B cell (primary cell): Measurements from ENCODE around the gene ZNF134. TPM values are rescaled to one million over a fixed set of nuclear protein-coding genes. Genes with fewer than 3 reads are reported as not detected.
A peak's percentile ranks its signal among the peaks of the same experiment; 100 is the strongest.

Experiments
- ATAC-seq: fragments of 200-7000 bp; cut with Tn5 transposase; one replicate; pipeline ENCODE4 v1.10.0; 2021; ENCODE audit warnings: low read depth, mild to moderate bottlenecking, moderate number of reproducible peaks, moderate library complexity
- CTCF ChIA-PET: fragments of 350-600 bp; sonication (Branson Sonifier 250); formaldehyde crosslinking; loops from one replicate; lab custom pipeline; 2021; ENCODE audit warnings: antibody characterized with exemption, inconsistent platforms; lab: Charles Lee
- POLR2A ChIA-PET: fragments of 350-600 bp; sonication (Branson Sonifier 250); formaldehyde crosslinking; loops from one replicate; lab custom pipeline; 2021; ENCODE audit warnings: antibody characterized with exemption; lab: Charles Lee
- DNase-seq: peaks from one replicate; pipeline ENCODE4 v3.0.0; 2013
- H2AFZ ChIP-seq: 2 replicates; pipeline ENCODE4 v1.6.1; 2012; ENCODE audit warnings: mild to moderate bottlenecking, low read depth, low read length; ENCODE audit not compliant: insufficient read depth, poor library complexity, severe bottlenecking
- H3K27ac ChIP-seq, 2 donors: 1 replicate in 1 of 2; 2 replicates in 1 of 2; pipeline ENCODE4 v1.5.1; 2012 to 2013; ENCODE audit warnings: low read length in 2 of 2, mild to moderate bottlenecking in 2 of 2, moderate library complexity in 1 of 2
- H3K27me3 ChIP-seq, 4 experiments: fragments of 200-600 bp in 1 of 4; sonication (generic) in 1 of 4; replicated peaks in 1 of 4; 1 replicate in 2 of 4; 2 replicates in 2 of 4; pipeline versions ENCODE4 v1.6.1 to v1.7.0; 2013 to 2016; ENCODE audit warnings: low read length in 3 of 4, mild to moderate bottlenecking in 2 of 4, mixed read lengths in 1 of 4, moderate library complexity in 1 of 4; ENCODE audit not compliant: insufficient read depth in 4 of 4, control insufficient read depth in 3 of 4; ENCODE audit errors: control extremely low read depth in 1 of 4
- H3K36me3 ChIP-seq, 2 experiments: replicated peaks in 1 of 2; 1 replicate in 1 of 2; 2 replicates in 1 of 2; pipeline versions ENCODE4 v1.6.1 to v1.7.1; 2013; ENCODE audit warnings: low read length in 1 of 2; ENCODE audit not compliant: insufficient read depth in 2 of 2, control insufficient read depth in 1 of 2; ENCODE audit errors: control extremely low read depth in 1 of 2, extremely low read depth in 1 of 2
- H3K4me1 ChIP-seq, 2 donors: fragments of 200-600 bp in 1 of 2; sonication (generic) in 1 of 2; 1 replicate in 1 of 2; 2 replicates in 1 of 2; pipeline versions ENCODE4 v1.5.1 to v1.6.1; 2013 to 2017; ENCODE audit warnings: low read length in 2 of 2; ENCODE audit not compliant: control insufficient read depth in 2 of 2, insufficient read depth in 2 of 2
- H3K4me2 ChIP-seq: replicated peaks from 2 replicates; pipeline ENCODE3; 2012; ENCODE audit warnings: mild to moderate bottlenecking, low read depth, low read length; ENCODE audit not compliant: poor library complexity, severe bottlenecking
- H3K4me3 ChIP-seq, 5 experiments: fragments of 200-600 bp in 1 of 5; sonication (generic) in 1 of 5; 1 replicate in 3 of 5; 2 replicates in 2 of 5; pipeline versions ENCODE4 v1.5.1 to v1.7.0; 2011 to 2016; ENCODE audit warnings: low read length in 4 of 5, mild to moderate bottlenecking in 4 of 5, low read depth in 2 of 5, control low read depth in 1 of 5, moderate library complexity in 1 of 5; ENCODE audit not compliant: insufficient read depth in 1 of 5; ENCODE audit errors: control extremely low read depth in 1 of 5, extremely low read depth in 1 of 5
- H3K79me2 ChIP-seq: fragments of 200-600 bp; sonication (generic); one replicate; pipeline ENCODE4 v1.6.0; 2016; ENCODE audit warnings: low read length; ENCODE audit not compliant: control insufficient read depth, insufficient read depth
- H3K9ac ChIP-seq: fragments of 200-600 bp; sonication (generic); 2 replicates; pipeline ENCODE4 v1.6.1; 2017; ENCODE audit warnings: mild to moderate bottlenecking, low read length, moderate library complexity
- H3K9me3 ChIP-seq, 3 donors: one replicate each; pipeline versions ENCODE4 v1.6.1 to v1.7.1; 2013; ENCODE audit warnings: low read length in 2 of 3; ENCODE audit not compliant: control insufficient read depth in 2 of 3, insufficient read depth in 1 of 3; ENCODE audit errors: control extremely low read depth in 1 of 3
- H4K20me1 ChIP-seq: 2 replicates; pipeline ENCODE4 v1.6.0; 2012; ENCODE audit warnings: mild to moderate bottlenecking, low read length; ENCODE audit not compliant: insufficient read depth, control insufficient read depth, poor library complexity, severe bottlenecking
- H3K27ac Mint-ChIP-seq: one replicate; pipeline ENCODE4 v1.8.0; 2021; ENCODE audit warnings: mixed read lengths
- H3K27me3 Mint-ChIP-seq: one replicate; pipeline ENCODE4 v1.8.0; 2021; ENCODE audit warnings: mixed read lengths
- H3K4me1 Mint-ChIP-seq: one replicate; pipeline ENCODE4 v1.8.0; 2021; ENCODE audit warnings: mixed read lengths
- H3K4me3 Mint-ChIP-seq: one replicate; pipeline ENCODE4 v1.8.0; 2021; ENCODE audit warnings: mixed read lengths
- H3K9me3 Mint-ChIP-seq: one replicate; pipeline ENCODE4 v1.8.0; 2022; ENCODE audit warnings: mixed read lengths; ENCODE audit not compliant: insufficient read depth
- EZH2 ChIP-seq: IDR thresholded peaks from 2 replicates; pipeline ENCODE4 v1.6.1; 2012; ENCODE audit warnings: borderline replicate concordance, low read depth, mild to moderate bottlenecking, moderate library complexity, low read length; ENCODE audit not compliant: insufficient read depth, poor library complexity, severe bottlenecking
- WGBS: methylation state at CpG from one replicate; pipeline ENCODE4 v1.1.5; 2013; ENCODE audit warnings: missing lambda C conversion rate; ENCODE audit not compliant: insufficient coverage; 5-methylcytosine and 5-hydroxymethylcytosine counted together
- intact Hi-C: fragments of 100-400 bp; cut with micrococcal nuclease; formaldehyde crosslinking; loops from one replicate; pipeline ENCODE4 v1.10.0; 2022
- polyA plus RNA-seq: library from polyadenylated mRNA; depleted of rRNA; stranded (reverse); fragments of >200 nt; gene quantifications from 2 replicates; pipeline ENCODE4 v1.2.3, GENCODE V29; 2012
- total RNA-seq, 2 donors: library from RNA; stranded (reverse); fragments of 120-200 nt in 1 of 2; gene quantifications; 1 replicate in 1 of 2; 2 replicates in 1 of 2; pipeline versions ENCODE4 v1.2.3 to v1.2.4, GENCODE V29; 2013 to 2022
- TF ChIP-seq, protein P1 (sequence below): fragments of 200-600 bp; IDR thresholded peaks from one replicate; pipeline ENCODE4 v1.8.0; 2022; ENCODE audit warnings: antibody characterized with exemption, mild to moderate bottlenecking

The ZNF134 gene
- total and polyA plus RNA-seq, 2 donors (not counting 1 experiment from before 2014, with no cell fraction given), result 7.8 to 38.9 TPM

DNA sequence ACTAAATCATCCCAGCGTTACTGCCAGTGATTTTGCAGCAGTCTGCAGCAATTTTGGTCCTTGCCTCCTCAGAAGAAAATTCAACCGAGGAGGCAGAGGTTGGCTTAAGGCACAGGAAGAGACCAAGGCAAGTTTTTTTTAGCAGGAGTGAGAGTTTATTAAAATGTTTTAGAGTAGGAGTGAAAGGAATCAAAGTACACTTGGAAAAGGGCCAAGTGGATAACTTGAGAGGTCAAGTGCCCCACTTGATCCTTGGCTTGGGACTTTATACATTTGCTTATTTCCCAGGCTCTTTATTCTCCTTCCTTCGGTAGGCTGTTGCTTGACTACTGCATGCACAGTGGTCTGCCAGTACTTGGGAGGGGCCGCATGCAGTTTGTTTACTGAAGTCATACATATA is 2.9 kb upstream of the ZNF134 start:
- 80% methylated on average over 1 of the region's 4 CpGs for WGBS
- Histone ChIP-seq H3K9me3 (peaks cover 2 to 25% (median 21%) of the 10 kb centered on the region in 3 donors), H3K79me2 (peaks cover 30% of the 10 kb centered on the region), H3K4me2 (no peak overlapping the region), H3K9ac (no peak overlapping the region), H2AFZ (no peak overlapping the region), H3K27me3 (no peaks in the 10 kb centered on the region), H4K20me1 (no peaks in the 10 kb centered on the region), H3K27ac (no peak overlapping the region), H3K4me1 (peaks cover 14 to 21% of the 10 kb centered on the region in 2 donors), H3K36me3 (peaks cover 6 to 19% of the 10 kb centered on the region in 2 experiments), H3K4me3 (no peak overlapping the region)
- POLR2A ChIA-PET, result no interaction called here
- intact Hi-C loops, result no loop called here
- DNase-seq, result no peak
- H3K27ac Mint-ChIP-seq, result no peak overlapping the region
- no peak for ATAC-seq
- no peak for TF ChIP-seq EZH2
- TF ChIP-seq, protein P1, sequence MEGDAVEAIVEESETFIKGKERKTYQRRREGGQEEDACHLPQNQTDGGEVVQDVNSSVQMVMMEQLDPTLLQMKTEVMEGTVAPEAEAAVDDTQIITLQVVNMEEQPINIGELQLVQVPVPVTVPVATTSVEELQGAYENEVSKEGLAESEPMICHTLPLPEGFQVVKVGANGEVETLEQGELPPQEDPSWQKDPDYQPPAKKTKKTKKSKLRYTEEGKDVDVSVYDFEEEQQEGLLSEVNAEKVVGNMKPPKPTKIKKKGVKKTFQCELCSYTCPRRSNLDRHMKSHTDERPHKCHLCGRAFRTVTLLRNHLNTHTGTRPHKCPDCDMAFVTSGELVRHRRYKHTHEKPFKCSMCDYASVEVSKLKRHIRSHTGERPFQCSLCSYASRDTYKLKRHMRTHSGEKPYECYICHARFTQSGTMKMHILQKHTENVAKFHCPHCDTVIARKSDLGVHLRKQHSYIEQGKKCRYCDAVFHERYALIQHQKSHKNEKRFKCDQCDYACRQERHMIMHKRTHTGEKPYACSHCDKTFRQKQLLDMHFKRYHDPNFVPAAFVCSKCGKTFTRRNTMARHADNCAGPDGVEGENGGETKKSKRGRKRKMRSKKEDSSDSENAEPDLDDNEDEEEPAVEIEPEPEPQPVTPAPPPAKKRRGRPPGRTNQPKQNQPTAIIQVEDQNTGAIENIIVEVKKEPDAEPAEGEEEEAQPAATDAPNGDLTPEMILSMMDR, result no peak
- no peak overlapping the region for H3K4me3 Mint-ChIP-seq
- CTCF ChIA-PET, result no interaction called here
- peaks cover 21% of the 10 kb centered on the region for H3K4me1 Mint-ChIP-seq
- peaks cover 9% of the 10 kb centered on the region for H3K9me3 Mint-ChIP-seq
- no peaks in the 10 kb centered on the region for H3K27me3 Mint-ChIP-seq

DNA sequence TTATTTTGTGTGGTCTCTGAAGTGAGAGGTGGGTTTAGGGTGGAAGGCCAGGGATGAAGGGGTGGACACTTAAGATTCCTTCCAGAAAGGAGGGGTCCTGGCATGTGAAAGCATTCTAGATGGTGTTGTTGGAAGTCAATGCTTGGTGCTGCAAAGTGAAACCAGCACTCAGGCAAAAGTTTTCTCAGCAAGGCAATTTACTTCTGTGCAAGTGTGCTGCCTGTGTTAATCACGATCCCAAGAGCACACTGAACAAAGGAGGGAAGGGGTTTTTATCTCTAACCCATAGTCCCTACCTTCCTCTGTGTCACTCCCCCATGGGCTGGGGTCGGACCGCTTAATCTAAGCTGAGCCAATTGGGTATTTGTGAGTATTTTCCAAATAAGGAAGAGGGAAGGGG is 1.3 kb downstream of the ZNF134 start:
- Histone ChIP-seq H3K4me1 (peaks cover 14 to 21% of the 10 kb centered on the region in 2 donors), H3K36me3 (peaks cover 14 to 41% of the 10 kb centered on the region in 2 experiments), H3K27me3 (no peaks in the 10 kb centered on the region), H4K20me1 (no peaks in the 10 kb centered on the region), H3K27ac (no peak overlapping the region), H2AFZ (no peak overlapping the region), H3K9me3 (peaks cover 6 to 58% (median 55%) of the 10 kb centered on the region in 3 donors), H3K9ac (peak overlapping the region; percentile 94), H3K79me2 (peaks cover 69% of the 10 kb centered on the region), H3K4me3 (peak overlapping the region in 1 of 5 experiments; percentile 97), H3K4me2 (peak overlapping the region; percentile 89)
- no peaks in the 10 kb centered on the region for H3K27me3 Mint-ChIP-seq
- H3K4me1 Mint-ChIP-seq, result peaks cover 40% of the 10 kb centered on the region
- no peak for ATAC-seq
- ChIA-PET POLR2A (no interaction called here), CTCF (no interaction called here)
- TF ChIP-seq, protein P1, result no peak
- H3K9me3 Mint-ChIP-seq, result peaks cover 32% of the 10 kb centered on the region
- H3K4me3 Mint-ChIP-seq, result peak overlapping the region; percentile 93
- no peak for DNase-seq
- WGBS, result no CpG with 5 or more reads among the region's 3 CpGs
- intact Hi-C loops, result no loop called here
- peak overlapping the region; percentile 90 for H3K27ac Mint-ChIP-seq
